COR-L47 (cell line): ENCODE results near the gene AFAP1L2.

Source experiments
- DNase-seq: peaks from one replicate; lab custom pipeline; 2025; lab: John Stamatoyannopoulos, UW

The AFAP1L2 gene

DNA sequence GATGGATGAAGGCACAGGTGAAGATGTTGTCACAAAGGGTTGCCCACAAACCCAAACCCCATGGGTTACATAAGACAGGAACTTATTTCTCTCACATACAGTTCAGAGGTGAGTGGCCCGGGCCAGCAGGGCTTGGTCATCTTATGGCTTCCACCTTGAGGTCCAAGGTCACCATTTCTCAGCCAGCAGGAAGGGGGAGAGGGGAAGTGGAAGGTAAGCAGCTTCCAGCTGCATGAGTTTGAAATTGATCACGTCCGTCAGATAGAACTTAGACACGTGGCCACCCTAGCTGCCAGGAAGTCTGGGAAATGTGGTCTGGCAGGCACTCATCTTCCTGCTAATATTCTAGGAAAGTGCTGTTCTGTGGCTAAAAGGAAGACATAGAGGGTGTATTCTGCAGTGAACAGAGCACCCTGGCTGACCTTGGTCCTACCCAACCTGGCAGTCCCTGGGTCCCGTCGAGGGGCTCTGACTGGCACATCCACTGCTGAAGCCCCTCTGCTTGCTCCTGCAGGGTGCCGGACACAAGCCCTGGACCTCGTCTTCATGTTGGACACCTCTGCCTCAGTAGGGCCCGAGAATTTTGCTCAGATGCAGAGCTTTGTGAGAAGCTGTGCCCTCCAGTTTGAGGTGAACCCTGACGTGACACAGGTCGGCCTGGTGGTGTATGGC lies 115.7 kb downstream of the AFAP1L2 start:
- no peak for DNase-seq

GRCh38 chr10:114286921-114287320 lies 117.4 kb downstream of the AFAP1L2 start:
- no peak for DNase-seq

DNA sequence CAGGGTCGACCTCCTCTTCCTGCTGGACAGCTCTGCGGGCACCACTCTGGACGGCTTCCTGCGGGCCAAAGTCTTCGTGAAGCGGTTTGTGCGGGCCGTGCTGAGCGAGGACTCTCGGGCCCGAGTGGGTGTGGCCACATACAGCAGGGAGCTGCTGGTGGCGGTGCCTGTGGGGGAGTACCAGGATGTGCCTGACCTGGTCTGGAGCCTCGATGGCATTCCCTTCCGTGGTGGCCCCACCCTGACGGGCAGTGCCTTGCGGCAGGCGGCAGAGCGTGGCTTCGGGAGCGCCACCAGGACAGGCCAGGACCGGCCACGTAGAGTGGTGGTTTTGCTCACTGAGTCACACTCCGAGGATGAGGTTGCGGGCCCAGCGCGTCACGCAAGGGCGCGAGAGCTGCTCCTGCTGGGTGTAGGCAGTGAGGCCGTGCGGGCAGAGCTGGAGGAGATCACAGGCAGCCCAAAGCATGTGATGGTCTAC lies 118.3 kb downstream of the AFAP1L2 start:
- DNase-seq: no peak

DNA sequence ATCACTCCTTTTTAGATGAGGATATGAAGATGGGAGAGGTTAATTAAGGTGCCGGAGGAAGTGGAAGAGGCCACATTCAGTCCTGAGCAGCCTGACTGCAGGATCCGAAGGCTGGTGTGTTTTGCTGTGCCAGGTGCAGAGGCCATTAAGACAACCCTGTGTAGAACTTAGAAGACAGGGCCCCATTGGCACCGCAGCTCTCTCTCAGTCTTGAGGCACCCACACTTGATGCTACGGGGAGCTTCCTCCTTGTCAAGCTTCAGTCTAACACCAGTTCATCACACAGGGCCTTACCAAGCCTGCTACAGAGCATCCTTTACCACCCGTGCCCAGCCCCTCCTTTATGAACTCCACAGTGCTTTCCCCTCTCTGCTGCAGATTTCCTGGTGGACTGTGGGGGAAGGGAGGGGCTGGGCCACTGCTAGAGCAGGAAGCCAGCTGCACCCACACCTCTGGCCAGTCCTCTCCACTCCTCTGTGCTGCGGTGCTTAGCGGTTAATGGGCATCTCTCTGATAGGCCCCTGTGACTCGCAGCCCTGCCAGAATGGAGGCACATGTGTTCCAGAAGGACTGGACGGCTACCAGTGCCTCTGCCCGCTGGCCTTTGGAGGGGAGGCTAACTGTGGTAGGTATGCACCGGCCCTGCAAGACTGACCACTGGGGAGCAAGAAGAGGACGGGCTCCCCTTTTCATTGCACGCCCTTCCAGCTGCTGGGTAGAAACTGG lies 119.8 kb downstream of the AFAP1L2 start:
- DNase-seq: no peak

GRCh38 chr10:114283535-114284234 lies 120.6 kb downstream of the AFAP1L2 start:
- no peak for DNase-seq

DNA sequence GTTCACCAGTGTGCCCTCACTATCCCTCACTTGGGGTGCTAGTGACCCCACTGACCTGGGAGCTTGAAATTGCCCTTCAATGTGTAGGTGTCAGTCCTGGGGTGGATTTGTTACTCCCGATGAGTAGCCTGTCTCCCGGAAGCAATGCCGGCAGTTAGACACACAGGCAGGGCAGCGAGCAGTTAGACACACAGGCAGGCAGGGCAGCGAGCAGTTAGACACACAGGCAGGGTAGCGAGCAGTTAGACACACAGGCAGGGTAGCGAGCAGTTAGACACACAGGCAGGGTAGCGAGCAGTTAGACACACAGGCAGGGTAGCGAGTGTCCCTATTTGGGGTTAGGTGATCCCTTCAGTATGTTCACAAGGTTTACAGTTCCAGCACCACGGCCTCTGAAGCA lies 121.2 kb downstream of the AFAP1L2 start:
- no peak for DNase-seq

DNA sequence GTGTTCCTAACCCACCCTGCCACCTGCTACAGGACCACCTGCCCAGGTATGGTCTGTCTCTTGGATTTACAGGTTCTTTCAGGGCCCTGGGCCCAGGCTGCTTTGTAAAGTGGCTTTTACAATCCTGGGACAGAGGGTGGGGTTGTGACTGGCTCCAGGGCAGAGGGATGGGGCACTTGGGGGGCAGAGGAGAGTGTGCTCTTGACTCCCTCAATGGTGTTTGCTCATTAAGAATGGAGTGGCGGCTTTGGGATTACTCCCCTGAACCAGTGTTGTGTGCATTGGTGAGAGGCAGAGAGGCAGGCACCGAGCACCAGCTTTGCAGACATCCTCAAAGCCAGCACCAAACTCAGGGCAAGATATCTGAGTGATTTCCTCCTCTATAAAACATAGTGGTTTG lies 121.8 kb downstream of the AFAP1L2 start:
- no peak for DNase-seq

DNA sequence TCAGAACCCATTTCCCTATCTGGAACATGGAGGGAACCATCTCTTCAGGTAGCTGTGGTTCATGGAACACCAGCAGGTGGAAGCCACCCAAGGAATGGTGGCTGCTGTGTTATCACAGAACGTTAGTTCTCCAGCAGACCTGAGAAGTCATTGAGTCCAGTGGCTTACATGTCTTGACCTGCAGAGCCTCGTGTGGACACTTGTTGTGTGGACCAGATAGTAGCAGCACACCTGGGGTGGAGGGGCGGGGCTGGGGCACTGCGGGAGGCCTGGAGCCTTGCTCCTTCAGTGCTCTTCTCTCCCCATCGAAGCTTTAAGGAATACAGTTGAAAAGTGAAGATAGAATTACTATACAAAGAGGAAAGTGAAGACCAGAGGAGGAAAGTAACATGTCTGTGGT lies 122.8 kb downstream of the AFAP1L2 start:
- DNase-seq: no peak

DNA sequence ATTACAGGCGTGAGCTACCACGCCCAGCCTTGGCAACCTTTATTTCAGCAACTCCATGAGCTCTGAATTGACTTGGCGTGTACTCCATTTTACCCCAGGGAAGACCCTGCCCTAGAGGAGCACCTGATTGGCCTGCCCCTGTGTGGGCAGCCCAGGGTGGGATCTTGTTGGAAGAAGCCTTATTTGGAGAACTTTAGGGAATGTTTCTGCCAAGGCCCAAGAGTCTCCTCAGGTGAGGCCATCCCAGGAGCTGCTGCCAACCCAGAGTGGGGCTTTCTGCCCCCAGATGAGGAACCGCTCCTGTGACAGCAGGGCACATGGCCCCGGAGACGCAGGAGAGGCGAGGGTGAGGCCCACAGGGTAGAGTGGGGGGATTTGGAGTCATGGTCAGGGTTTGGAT lies 123.3 kb downstream of the AFAP1L2 start:
- no peak for DNase-seq

DNA sequence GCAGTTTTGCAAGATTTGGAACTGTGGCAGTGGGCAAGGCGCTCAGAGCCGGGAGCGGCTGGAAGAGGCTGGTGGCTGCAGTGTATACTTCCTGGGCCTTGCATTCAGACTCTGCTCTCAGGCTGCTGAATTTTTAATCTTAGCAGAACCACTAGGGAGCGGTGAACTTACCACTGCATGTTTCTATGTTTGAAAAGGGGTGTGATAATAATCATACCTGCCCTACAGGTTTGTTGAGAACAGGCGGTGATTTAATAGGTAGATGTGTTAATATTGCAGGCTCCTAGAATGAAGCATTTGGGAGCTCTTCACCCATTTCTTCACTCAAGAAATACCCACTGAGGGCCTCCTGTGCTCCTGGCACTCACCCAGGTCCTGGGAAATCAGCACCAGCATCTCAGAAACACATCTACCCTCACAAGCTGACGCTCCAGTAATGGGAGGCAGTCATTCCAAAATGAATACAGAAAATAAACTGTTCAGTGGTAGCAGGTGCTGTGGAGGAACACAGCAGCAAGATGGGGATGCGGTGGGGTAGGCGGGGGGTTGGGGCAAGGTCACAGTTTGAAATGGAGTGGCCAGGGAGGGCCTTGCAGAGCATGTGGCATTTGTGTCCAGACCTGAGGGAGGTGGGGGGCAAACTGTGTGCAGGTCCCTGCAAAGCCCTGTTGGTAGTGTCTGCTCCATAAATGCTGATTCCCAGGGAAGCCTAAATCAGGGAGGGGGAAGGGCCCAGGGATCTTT lies 124.2 kb downstream of the AFAP1L2 start:
- no peak for DNase-seq

- no peak for DNase-seq
Observed at GRCh38 chr10:114279289-114279688, 125.0 kb downstream of the AFAP1L2 start.

- no peak for DNase-seq
Observed at GRCh38 chr10:114278884-114279191, 125.5 kb downstream of the AFAP1L2 start.

GRCh38 chr10:114278140-114278883 lies 126.0 kb downstream of the AFAP1L2 start:
- no peak for DNase-seq

DNA sequence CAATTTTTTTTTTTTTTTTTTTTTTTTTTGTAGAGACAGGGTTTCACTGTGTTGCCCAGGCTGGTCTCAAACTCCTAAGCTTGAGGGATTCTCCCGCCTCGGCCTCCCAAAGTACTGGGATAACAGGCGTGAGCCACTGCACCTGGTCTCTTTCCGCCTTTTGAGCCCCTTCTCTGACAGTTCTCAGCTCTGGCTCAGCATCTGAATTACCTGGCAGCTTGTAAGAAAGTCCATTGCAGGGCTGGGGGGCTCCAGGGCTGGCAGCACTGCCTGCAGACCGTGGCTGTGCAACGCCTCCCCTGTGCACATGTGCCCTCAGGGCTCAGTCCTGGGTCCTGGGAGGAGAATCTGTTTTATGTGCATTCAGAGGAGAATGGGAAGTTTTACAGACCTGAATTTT lies 127.6 kb downstream of the AFAP1L2 start:
- DNase-seq: no peak

- no peak for DNase-seq
Observed at GRCh38 chr10:114276066-114276465, 128.2 kb downstream of the AFAP1L2 start.

GRCh38 chr10:114274616-114275453 lies 129.5 kb downstream of the AFAP1L2 start:
- DNase-seq: no peak

- no peak for DNase-seq
Observed at GRCh38 chr10:114273910-114274309, 130.4 kb downstream of the AFAP1L2 start.

GRCh38 chr10:114272696-114273095 lies 131.6 kb downstream of the AFAP1L2 start:
- no peak for DNase-seq

DNA sequence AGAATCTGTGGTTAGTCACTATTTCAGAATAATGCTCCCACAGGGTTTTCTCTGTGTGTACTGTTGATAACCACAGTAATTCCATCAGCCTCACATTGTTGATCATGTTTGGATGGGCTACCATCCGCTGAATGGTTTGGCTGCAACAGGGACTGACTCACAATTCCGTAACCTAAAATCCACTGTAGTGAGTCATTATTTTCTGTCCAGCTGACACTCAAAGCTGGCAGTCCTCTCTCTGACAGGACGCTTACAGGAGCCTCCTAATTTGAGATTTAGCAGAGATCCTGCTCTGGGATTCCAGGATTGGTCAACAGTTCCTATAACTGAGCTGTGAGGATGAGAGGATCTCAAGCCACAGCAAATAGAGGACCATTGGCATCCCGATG lies 132.5 kb downstream of the AFAP1L2 start:
- no peak for DNase-seq

DNA sequence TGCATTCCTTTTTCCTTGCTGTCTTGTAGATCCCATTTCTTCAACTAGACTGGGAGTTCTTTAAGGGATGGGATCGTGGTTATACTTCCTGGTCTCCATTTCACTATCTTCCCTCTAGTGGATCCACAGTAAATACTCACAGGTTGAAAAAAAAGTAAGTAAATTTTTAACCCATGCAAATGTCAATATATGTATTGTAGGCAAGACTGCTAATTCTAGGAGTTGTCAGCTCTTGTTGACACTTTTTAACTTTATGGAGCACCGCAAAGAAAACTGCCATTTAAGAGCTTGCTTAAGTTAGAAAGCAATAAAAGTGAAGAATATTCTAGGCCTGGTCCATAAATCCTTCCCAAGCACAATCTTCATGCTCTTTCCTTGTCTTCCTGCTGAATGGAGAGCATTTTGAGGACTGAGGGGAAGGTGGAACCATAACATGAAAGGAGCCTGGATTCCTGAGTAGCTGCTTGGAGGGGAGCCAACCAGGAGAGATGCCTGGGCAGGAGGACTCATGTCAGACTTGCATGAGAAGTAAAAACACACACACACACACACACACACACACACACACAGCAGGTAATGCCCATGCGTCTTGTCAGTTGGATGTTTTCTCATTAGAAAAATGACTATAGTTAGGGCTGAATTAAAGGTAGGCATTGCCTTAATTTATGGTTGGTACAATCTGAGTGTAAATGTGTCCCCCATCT lies 133.1 kb downstream of the AFAP1L2 start:
- no peak for DNase-seq
